HG03571 (cell line): Measurements from ENCODE around the gene CD19.
"Not testable (repeated sequence)": the region's sequence is repeated elsewhere in the genome, so short reads cannot be mapped to it uniquely, and the experiment has no call there.

Source experiments
- ATAC-seq: cut with Tn5 transposase; IDR thresholded peaks from one replicate; pipeline ENCODE4 v1.9.1; 2021; ENCODE audit not compliant: unreplicated experiment

Gene CD19

DNA sequence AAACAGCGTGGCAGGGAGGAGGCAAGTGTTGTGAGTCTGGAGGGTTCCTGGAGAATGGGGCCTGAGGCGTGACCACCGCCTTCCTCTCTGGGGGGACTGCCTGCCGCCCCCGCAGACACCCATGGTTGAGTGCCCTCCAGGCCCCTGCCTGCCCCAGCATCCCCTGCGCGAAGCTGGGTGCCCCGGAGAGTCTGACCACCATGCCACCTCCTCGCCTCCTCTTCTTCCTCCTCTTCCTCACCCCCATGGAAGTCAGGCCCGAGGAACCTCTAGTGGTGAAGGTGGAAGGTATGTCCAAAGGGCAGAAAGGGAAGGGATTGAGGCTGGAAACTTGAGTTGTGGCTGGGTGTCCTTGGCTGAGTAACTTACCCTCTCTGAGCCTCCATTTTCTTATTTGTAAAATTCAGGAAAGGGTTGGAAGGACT, at the start of gene CD19:
CD19 (plus strand) TSS at position 171 of the 425 bp plus-strand sequence; CDS start at position 201, 30 bp downstream.
- no peak for ATAC-seq

GRCh38 chr16:28882551-28883160, 49.1 kb upstream of the CD19 start:
- no peak for ATAC-seq

DNA sequence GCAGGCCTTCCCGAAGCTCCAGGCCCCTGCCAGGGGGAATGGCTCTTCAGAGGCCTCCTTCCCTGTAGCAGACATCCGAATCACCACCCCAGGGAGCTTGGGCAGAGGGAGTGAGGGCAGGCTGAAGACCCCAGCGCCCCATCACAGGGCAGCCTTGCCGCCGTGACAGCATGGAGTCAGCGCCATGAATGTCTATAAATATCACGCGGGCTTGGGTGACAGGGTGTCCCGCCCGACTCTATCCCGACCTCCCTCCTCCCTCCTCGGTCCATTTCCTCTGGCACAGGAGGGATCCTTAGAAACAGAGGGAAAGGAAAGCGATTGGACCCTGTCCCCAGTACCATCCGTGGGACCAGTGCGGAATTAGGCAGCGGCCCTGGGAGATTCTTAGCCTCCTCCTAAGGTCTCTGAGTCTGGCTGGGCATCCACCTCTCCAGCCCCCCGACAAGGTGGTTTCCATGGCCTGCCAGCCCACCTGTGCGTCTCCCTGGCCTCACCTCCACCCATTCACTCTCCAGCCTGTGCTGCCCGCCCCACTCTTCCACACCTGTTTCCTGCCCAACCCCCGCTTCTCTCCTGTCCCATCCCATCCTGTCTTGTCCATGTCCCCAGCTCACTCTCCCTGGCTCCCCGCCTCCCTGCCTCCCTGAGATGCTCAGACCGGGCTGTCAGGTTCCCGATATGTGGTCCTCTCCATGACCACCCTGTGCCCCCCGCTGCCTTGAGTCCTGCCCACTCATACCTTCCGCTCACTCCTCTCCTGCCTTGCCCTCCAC, 48.4 kb upstream of the CD19 start:
- no peak for ATAC-seq

DNA sequence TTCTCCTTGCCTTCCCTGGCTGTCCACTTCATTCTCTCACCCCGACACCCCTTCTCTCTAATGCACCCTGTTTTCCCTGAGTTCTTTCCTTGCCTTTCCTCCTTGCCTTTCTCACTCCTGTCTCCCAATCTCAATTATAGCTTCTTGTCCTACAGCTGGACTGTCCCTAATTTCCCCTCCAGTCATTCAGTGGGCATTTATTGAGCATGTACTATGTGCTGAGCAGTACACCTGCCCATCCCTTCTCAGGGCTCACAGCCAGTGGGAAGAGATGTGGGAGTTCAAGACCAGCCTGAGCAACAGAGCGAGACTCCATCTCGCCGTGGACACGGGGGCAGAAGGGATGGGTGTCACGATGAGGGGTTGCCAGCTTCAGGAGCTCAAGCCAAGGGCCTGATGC, 47.7 kb upstream of the CD19 start:
- no peak for ATAC-seq

DNA sequence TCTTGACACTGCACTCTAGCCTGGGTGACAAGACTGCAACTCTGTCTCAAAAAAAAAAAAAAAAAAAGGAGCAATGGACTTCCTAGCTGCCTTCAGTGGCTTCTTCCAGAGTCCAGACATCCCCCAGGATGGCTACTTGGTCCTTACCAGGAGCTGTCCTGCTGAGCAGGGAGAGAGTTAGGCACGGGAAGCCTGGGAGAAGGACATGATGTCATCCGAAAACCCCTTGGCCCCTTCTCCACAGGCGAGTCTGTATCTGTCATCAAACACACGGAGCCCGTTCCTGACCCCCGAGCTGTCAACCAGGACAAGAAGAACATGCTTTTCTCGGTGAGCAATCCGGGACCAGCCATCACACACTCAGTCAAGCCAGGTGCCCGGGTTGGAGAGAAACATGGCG, 44.8 kb upstream of the CD19 start:
- ATAC-seq: no peak

DNA sequence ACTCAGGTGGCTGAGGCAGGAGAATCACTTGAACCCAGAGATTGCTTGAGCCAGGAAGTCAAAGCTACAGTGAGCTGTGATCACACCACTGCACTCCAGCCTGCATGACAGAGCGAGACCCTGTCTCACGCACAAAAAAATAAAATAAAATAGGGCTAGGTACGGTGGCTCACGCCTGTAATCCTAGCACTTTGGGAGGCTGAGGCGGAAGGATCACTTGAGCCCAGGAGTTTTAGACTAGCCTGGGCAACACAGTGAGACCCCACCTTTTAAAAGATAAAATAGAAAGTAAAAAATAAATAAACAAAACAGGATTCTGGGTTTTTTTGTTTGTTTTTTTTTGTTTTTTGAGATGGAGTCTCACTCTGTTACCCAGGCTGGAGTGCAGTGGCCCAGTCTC, 41.4 kb upstream of the CD19 start:
- ATAC-seq: not testable (repeated sequence)

DNA sequence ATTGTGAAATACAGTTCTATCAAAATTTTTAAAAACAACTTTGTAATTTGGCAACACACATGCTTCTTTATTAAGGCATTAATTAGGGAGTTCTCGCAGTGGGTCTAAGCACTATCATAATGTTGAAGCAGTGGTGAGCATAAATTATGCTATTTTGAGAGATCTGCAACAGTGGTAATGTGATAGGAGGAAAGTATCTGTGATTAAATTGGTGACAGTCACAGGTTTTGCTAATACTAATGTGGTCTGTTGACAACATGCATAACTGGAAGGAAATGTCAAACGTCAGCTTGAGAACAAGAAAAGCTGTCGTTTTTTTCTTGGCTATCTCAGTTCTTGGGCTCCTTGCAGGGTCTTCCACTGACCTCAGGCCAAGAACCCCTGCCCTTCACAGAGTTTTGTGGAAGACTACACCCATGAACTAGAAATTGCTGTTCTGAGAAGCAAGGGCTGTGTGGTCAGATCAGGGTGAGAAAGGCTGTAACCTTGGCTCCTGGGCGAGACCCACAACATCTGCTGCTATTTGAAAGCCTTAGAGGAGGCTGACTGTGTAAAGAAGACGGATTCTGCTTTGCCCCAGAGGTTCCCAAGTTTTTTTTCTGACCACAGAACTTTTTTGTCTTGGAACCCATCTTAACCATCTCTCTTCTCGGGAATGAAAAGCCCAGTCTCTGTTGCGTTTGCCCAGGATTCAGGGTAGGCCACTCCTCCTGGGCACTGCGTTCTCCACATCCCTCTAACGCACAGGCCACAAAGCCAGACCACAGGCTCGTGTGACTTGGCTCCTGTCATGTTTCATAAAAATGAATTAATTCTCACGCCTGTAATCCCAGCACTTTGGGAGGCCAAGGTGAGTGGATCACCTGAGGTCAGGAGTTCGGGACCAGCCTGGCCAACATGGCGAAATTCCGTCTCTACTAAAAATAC, 39.5 kb upstream of the CD19 start:
- no peak for ATAC-seq

GRCh38 chr16:28893291-28893690, 38.5 kb upstream of the CD19 start:
- ATAC-seq: no peak

DNA sequence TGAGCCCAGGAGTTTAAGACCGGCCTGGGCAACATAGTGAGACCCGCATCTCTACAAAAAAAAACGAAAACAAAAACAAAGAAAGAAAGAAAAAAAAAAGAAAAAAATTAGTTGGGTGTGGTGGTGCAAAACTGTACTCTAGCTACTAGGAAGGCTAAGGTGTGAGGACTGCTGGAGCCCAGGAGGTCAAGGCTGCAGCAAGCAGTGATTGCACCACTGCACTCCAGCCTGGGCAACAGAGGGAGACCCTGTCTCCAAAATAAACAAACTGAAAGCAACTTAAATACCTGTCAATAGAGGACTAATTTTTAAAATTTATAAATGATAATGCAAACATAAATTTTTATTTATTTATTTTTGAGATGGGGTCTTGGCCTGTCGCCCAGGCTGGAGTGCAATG, 36.2 kb upstream of the CD19 start:
- no peak for ATAC-seq

- ATAC-seq: no peak
Measured at GRCh38 chr16:28897826-28898225, 33.9 kb upstream of the CD19 start.

- no peak for ATAC-seq
Measured at GRCh38 chr16:28898266-28898665, 33.5 kb upstream of the CD19 start.

DNA sequence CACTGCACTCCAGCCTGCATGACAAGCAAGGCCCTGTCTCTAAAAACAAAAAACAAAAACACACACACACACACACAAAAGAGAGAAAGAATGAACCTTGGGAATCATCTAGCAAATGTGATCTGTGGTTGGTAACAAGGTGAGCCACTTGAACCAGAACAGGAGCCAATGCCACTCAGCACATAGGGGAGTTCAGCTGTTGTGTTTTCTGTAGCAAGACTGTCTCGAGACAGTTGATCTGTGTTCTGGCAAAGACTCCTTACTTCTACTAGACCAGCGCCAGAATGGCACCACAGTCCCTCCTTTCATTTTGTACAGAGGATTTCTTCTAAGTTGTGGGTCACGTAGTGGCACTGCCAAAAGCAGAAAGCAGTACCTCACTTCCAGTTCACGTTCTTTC, 32.8 kb upstream of the CD19 start:
- no peak for ATAC-seq

GRCh38 chr16:28899882-28900590, 31.7 kb upstream of the CD19 start:
- ATAC-seq: no peak

DNA sequence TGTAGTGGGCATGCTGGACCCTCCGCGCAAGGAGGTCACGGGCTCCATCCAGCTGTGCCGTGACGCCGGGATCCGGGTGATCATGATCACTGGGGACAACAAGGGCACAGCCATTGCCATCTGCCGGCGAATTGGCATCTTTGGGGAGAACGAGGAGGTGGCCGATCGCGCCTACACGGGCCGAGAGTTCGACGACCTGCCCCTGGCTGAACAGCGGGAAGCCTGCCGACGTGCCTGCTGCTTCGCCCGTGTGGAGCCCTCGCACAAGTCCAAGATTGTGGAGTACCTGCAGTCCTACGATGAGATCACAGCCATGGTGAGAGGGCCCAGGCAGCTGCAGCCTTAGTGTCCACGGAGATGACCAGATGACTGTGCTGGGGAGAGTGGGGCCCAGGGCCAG, 31.2 kb upstream of the CD19 start:
- no peak for ATAC-seq

GRCh38 chr16:28901862-28902261, 29.9 kb upstream of the CD19 start:
- no peak for ATAC-seq

GRCh38 chr16:28902909-28903308, 28.9 kb upstream of the CD19 start:
- no peak for ATAC-seq

DNA sequence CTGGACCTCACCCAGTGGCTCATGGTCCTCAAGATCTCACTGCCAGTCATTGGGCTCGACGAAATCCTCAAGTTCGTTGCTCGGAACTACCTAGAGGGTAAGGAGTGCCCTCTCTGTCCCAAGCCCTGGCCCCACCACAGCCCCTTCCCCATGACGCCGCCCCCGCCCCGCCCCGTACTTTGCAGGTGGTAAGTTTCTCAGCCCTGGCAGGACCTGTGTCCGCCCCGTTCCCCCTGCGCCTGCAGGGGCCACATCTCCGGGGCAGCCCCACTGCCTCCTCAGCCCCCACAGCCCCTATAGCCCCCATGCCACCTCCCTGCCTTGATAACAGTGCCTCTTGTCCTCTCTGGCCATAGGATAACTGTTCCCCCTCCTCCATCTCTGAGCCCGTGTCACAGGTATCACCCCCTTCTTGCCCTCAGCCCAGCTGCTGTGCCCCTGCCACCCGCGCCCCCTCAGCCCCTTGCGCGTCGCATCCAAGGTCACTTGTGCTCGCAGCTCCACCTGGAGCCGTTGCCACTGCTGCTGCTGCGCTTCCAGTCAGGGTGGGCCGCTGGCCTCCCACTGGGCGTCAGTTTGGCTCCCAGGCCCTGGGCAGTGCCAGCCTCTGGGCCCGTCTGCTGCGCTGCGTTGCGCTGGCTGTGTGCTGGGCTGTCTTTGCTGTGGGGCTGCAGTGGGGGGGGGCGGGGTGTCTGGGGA, 28.3 kb upstream of the CD19 start:
- ATAC-seq: no peak

- no peak for ATAC-seq
Measured at GRCh38 chr16:28904363-28904762, 27.4 kb upstream of the CD19 start.

DNA sequence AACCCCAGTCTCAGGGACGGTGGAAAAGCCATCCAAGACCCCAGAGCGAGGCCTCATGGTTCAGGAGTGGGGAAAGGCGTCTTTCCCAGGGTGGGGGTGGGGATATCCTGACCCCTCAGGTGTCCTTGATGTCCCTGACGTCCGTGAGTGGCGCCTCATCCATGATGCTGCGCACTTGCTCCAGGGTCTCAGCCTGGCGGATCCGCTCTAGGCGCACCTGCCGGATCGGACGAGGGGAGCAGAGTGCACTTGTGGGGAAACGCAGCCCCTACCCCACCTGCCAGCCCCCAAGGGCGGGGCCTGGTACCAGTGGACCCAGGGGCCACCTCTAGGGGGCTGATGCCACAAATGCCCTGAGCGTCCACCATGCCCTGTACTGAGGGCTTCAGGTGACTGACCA, 26.9 kb upstream of the CD19 start:
- no peak for ATAC-seq

- no peak for ATAC-seq
Measured at GRCh38 chr16:28905229-28905754, 26.5 kb upstream of the CD19 start.
